Measurements from ENCODE around the gene DDIT3.
"Not testable (repeated sequence)": the region's sequence is repeated elsewhere in the genome, so short reads cannot be mapped to it uniquely, and the experiment has no call there.

Gene DDIT3, protein sequence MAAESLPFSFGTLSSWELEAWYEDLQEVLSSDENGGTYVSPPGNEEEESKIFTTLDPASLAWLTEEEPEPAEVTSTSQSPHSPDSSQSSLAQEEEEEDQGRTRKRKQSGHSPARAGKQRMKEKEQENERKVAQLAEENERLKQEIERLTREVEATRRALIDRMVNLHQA

DNA sequence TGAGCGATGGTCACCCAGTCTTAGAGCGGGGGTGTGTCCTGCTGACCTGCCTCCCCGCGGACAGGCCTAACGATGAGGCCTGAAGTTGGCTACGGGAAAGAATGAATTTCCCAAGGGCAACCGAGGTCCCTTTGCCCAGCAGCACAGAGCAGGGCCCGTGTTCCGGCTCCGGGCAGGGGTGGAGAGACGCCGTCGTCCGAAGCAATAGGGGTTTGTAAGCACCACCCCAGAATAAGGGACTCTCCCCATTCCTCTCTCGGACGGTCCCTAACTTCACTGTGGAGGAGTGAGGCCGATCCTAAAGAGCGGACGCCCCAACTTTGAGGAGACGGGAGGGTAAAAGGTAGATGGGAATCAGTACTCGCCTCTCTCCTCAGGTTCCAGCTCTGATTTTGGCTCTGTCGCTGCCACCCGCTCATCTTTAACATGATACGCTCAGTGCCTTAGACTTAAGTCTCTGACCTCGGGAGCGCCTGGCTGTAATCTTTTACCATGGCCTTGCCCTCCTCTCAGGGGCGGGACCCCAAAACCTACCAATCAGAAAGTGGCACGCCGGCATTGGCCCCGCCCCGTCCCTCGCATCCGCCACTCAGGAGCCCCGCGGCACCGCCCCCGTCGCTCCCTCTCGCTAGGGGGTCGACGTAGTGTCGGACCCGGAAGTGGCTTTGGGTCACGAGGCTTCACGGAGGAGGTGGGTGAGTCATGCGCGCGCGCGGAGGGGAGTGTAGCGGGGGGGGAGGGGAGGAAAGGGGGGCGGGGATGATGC lies at the start of gene DDIT3:
TSS of gene DDIT3 (minus strand) at position 462 of the 766 bp plus-strand sequence. CDS start 3,108 bp downstream, outside the sequence.
- DNase-seq (ENCODE audit: low read depth): peak; percentile 84

GRCh38 chr12:57569858-57570257 lies 49.5 kb upstream of the DDIT3 start:
- DNase-seq (ENCODE audit: low read depth): no peak

- no peak for DNase-seq (ENCODE audit: low read depth)
Measured at GRCh38 chr12:57568838-57569237, 48.5 kb upstream of the DDIT3 start.

DNA sequence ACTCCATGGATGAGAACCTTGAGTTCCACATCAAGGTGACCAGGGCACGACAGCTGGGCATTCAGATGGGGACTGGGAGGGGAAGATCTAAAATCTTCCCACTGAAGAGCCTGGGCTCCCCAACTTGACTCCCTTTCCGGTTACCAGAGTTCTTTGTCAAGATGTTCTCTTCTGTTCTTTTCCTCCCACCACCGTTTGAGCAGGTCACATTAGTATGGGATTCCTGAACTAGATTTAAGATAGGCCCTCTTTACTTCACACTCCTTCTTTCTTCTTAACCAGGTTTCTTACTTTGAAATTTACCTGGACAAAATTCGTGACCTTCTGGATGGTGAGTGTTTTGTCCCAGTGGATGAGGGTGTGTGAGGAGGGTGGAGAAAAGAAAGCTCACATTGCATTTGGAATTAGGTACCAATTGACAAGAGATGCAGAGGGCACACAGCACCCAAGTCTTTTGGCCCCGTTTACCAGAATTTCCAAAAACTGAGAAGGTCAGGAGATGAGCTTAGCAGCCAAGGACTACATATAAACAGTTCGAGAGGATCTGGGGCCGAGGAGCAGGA lies 43.9 kb upstream of the DDIT3 start:
- DNase-seq (ENCODE audit: low read depth): no peak

GRCh38 chr12:57563358-57563757 lies 43.0 kb upstream of the DDIT3 start:
- no peak for DNase-seq (ENCODE audit: low read depth)

DNA sequence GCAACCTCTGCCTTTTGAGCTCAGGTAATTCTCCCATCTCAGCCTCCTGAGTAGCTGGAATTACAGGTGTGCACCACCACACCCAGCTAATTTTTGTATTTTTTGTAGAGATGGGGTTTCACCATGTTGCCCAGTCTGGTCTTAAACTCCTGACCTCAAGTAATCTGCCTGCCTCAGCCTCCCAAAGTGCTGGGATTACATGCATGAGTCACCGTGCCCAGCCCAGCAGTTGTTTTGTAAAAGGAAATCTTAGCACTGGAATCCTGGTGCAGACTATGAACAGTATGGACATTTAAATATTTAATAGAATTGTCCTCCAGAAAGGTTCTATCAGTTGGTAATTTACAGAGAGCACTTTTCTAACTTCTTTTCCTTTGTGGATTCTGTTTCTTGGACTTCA lies 40.8 kb upstream of the DDIT3 start:
- not testable (repeated sequence) for DNase-seq (ENCODE audit: low read depth)

- DNase-seq (ENCODE audit: low read depth): no peak
Measured at GRCh38 chr12:57560516-57560915, 40.2 kb upstream of the DDIT3 start.

DNA sequence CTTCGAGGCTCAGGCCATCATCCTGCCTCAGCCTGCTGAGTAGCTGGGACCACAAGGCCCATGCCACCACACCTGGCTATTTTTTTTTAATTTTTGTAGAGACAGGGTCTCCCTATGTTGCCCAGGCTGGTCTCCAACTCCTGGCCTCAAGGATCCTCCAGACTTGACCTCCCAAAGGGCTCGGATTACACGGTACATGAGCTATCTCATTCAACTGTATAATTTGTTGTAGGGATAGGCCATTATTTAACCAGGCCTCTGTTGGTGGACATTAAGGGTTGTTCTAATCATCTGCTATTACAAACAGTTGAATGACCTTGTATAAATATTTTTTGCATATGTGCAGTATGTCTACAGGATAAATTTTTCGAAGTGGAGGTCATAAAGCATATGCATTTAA lies 38.5 kb upstream of the DDIT3 start:
- no peak for DNase-seq (ENCODE audit: low read depth)

DNA sequence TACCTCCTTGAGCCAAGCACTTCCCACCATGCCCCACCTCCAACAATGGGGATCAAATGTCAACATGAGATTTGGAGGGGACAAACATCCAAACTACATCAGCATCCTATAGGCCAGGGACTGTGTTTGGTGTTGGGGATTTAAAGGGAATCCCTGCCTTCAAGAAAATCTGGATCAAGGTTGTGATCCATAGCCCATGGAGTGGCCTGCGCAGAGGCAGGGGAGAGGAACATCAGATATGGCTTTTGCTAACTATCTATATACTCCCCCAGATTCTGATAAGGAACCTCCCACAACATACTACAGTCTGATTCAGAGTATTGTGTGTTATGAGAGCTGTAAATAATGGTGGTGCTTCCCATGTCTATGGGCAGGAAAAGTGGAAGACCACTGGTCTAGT lies 34.6 kb upstream of the DDIT3 start:
- DNase-seq (ENCODE audit: low read depth): no peak

- no peak for DNase-seq (ENCODE audit: low read depth)
Measured at GRCh38 chr12:57554453-57554852, 34.1 kb upstream of the DDIT3 start.

- no peak for DNase-seq (ENCODE audit: low read depth)
Measured at GRCh38 chr12:57553343-57554202, 33.3 kb upstream of the DDIT3 start.

- peak; percentile 16 for DNase-seq (ENCODE audit: low read depth)
Measured at GRCh38 chr12:57552835-57553313, 32.6 kb upstream of the DDIT3 start.

DNA sequence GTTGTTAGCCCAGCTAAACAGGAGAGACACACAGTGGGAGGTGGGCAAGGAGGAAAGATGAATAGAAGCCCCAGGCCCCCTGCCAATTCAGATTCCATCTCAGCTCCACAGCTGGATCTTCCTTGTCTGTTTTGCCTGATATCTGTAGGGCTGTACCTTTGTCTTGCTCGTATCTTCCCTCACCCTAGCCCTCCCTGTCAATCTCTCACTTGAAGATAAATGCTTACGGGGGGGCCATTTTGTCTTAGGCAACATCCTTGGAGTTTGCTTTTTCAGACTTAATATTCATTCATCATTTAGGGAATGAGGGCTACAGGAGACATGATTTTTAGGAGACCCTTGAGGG lies 32.0 kb upstream of the DDIT3 start:
- DNase-seq (ENCODE audit: low read depth): no peak

DNA sequence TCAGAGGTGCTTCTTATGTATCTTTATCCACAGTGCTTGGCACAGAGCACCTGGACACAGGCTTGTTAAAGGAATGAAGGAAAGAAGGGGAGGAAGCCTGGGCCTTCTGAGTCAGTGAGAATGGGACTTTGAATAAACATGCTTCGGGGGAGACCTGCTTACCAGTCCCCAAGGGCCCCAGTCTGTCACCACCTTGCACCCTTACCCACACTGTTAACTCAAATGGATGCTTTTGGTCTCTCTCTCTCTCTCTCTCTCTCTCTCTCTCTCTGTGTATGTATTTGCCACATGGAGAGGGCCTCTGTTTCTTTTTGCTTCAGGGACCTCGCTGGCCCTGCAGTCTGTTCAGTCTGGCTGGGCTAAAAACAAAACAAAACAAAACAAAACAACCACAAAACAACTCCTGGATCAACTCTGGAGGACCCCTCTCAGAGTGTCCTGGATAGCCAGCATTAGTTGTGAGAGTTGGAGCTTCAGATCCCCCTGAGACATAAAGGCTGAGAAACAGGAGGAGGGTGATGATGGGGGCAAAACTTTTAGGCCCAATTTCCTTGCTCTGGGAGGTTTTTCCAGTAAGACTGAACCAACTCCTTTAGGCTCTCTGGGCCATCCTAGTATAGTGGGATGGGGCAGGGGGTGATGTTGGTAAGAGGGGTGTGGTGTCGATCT lies 31.5 kb upstream of the DDIT3 start:
- DNase-seq (ENCODE audit: low read depth): no peak

DNA sequence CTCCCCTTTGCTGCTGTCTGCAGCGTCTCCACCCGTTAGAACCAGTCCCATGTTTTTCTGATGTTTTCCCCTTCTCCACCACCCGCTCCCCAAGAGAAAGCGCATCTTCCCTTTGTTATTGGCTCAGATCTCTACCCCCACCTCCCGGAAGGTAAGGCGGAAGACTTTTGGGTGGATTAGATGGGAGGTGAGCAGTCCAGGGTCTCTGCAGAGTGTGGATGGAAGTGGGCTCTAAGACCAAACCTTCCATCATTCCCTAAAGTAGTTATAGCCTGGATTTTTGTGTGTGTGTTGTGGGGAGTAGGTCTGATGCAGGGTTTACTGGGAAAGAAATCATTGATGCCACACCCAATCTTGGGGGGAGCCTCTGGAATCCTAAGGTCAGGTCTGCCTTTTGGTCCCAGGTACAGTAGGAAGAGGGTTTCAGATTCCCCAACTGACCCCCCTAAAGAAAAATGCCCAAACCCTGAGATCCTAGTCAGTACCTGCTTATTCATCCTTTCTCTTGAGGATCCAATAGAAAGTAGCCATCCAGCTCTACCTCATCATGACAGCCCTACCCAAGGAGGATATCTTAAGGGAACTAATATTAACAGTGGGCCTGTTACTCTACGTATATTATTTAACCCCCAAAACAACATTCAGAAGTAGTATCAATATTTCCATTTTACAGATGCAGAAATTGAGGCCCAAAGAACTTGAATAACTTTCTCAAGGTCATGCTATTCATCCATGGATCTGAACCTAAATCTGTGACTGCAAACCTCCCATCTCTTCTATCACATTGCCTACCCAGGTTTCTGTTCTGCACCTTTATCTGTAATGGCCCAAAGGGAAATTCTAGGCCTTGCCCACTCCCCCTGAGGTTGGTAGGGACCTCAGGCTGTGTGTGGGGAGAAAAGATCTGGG lies 30.6 kb upstream of the DDIT3 start:
- no peak for DNase-seq (ENCODE audit: low read depth)

GRCh38 chr12:57549909-57550640 lies 29.8 kb upstream of the DDIT3 start, which contains the start of gene KIF5A:
Gene KIF5A, plus strand, starts transcription at chr12:57550044. Its CDS starts 228 bp downstream, at chr12:57550272.
- no peak for DNase-seq (ENCODE audit: low read depth)

DNA sequence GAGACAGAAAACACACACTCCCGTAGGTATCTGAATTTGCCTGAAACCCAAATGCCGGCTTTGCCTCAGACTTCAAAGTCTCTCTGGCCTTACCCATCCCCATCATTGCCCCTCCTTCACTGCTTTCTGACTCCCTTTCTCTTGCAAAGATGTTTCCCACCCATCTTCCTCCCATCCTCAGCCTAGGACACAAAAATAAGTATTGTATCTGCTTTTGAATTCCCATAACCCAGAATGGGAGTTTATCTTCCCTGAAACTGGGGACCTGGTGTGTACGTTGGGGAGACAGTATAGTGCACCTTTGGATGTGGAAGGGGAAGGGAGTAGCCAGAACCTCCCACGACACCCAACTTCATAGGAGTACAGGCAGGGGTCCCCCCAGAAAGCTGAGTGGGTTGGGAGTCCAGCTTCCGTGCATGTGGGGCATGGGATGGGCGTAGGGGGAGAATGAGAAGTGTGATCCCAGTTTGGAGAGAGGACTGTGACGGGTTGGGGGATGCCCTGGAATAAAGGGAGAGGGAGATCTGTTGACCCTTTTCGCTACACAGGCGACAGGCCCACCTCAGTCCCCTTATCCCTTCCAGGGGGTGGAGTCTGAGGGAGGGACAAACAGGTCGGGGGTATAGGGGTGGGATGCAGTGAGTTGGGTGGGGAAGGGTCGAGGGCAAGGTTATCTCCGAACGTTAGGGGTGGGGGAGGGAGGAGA lies 29.0 kb upstream of the DDIT3 start:
- no peak for DNase-seq (ENCODE audit: low read depth)

- no peak for DNase-seq (ENCODE audit: low read depth)
Measured at GRCh38 chr12:57548488-57548887, 28.2 kb upstream of the DDIT3 start.

DNA sequence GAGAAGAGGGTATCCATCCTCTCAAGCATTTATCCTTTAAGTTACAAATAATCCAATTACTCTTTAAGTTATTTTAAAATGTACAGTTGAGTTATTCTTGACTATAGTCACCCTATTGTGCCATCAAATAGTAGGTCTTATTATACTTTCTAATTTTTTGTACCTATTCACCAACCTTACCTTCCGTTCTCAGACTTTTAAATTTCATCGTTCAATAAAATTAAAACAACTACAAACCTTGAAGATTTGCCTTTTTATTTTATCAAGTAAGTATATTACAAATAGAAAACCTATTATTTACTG lies 27.6 kb upstream of the DDIT3 start:
- DNase-seq (ENCODE audit: low read depth): no peak

All from GM04503 (cell line).